Esophagus muscularis mucosa (tissue), 4 donors: ENCODE measurements around the gene PPP2R3A. TPM values are rescaled to one million over a fixed set of nuclear protein-coding genes. Genes with fewer than 3 reads are reported as not detected.

Experiments used
- DNase-seq: peaks from one replicate; pipeline ENCODE4 v3.0.0-alpha.2; 2017; ENCODE audit errors: extremely low spot score
- H3K27ac ChIP-seq, 4 donors: fragments of 200-600 bp; sonication (generic); replicated peaks in 1 of 4; 1 replicate in 3 of 4; 2 replicates in 1 of 4; pipeline ENCODE4 v1.5.1; 2016 to 2019; ENCODE audit warnings: mild to moderate bottlenecking in 1 of 4
- H3K27me3 ChIP-seq, 4 donors: fragments of 200-600 bp; sonication (generic); one replicate each; pipeline versions ENCODE4 v1.5.1 to v1.6.0; 2016 to 2019
- H3K36me3 ChIP-seq, 4 donors: fragments of 200-600 bp; sonication (generic); one replicate each; pipeline ENCODE4 v1.5.1; 2016 to 2019
- H3K4me1 ChIP-seq, 4 donors: fragments of 200-600 bp; sonication (generic); one replicate each; pipeline ENCODE4 v1.5.1; 2016 to 2019
- H3K4me3 ChIP-seq, 4 donors: fragments of 200-600 bp; sonication (generic); 1 replicate in 2 of 4; 2 replicates in 2 of 4; pipeline ENCODE4 v1.5.1; 2016 to 2019; ENCODE audit warnings: mild to moderate bottlenecking in 4 of 4, moderate library complexity in 1 of 4
- H3K9me3 ChIP-seq, 4 donors: fragments of 200-600 bp; sonication (generic); 1 replicate in 3 of 4; 2 replicates in 1 of 4; pipeline ENCODE4 v1.5.1; 2016 to 2019
- CTCF ChIP-seq, 3 experiments: fragments of 200-600 bp in 2 of 3; fragments of 450-650 bp in 1 of 3; sonication (generic) in 2 of 3; IDR thresholded peaks; one replicate each; pipeline ENCODE4 v1.5.1; 2017 to 2019; ENCODE audit warnings: antibody characterized with exemption in 3 of 3, mild to moderate bottlenecking in 2 of 3, moderate library complexity in 1 of 3
- EP300 ChIP-seq: sonication (generic); formaldehyde crosslinking; IDR thresholded peaks from one replicate; pipeline ENCODE4 v1.6.1; 2017; ENCODE audit warnings: antibody characterized with exemption
- POLR2A ChIP-seq: fragments of 450-650 bp; IDR thresholded peaks from one replicate; pipeline ENCODE4 v1.6.1; 2017; ENCODE audit warnings: antibody characterized with exemption, moderate library complexity, mild to moderate bottlenecking, low read depth
- POLR2AphosphoS5 ChIP-seq, 2 donors: sonication (generic); formaldehyde crosslinking; IDR thresholded peaks; one replicate each; pipeline ENCODE4 v1.6.1; 2017; ENCODE audit warnings: antibody characterized with exemption in 2 of 2
- WGBS: methylation state at CpG from one replicate; pipeline ENCODE4 v1.1.5; 2018; 5-methylcytosine and 5-hydroxymethylcytosine counted together
- intact Hi-C: fragments of 100-400 bp; cut with DNase I; formaldehyde crosslinking; loops from one replicate; pipeline ENCODE4 v1.15.1; 2023
- total RNA-seq, 4 donors: library from RNA; depleted of rRNA; stranded (reverse); fragments of >200 nt; gene quantifications; one replicate each; pipeline versions ENCODE4 v1.1.0 to v1.2.1, GENCODE V29; 2016

The PPP2R3A gene
- total RNA-seq, 4 donors from 2014 or later: 19.4 to 28.9 (median 26.3) TPM

GRCh38 chr3:135982922-135983581 is 17.5 kb downstream of the PPP2R3A start:
- Histone ChIP-seq H3K27me3 (no peaks in the 10 kb centered on the region), H3K36me3 (no peaks in the 10 kb centered on the region), H3K4me3 (no peak overlapping the region), H3K27ac (no peak overlapping the region), H3K9me3 (no peaks in the 10 kb centered on the region), H3K4me1 (peaks cover 3 to 49% (median 28%) of the 10 kb centered on the region in 4 donors)
- DNase-seq: no peak
- WGBS: 63% methylated on average over 5 of the region's 5 CpGs
- intact Hi-C loops: no loop called here
- no peak for TF ChIP-seq POLR2AphosphoS5 (IDR thresholded peaks at IDR 0.05)
- TF ChIP-seq EP300: no peak
- no peak for TF ChIP-seq CTCF (IDR thresholded peaks at IDR 0.05)
- no peak for TF ChIP-seq POLR2A

GRCh38 chr3:135987661-135988060 is 22.1 kb downstream of the PPP2R3A start:
- intact Hi-C loops: no loop called here
- Histone ChIP-seq H3K27me3 (no peaks in the 10 kb centered on the region), H3K27ac (no peak overlapping the region), H3K4me3 (no peak overlapping the region), H3K9me3 (no peaks in the 10 kb centered on the region), H3K4me1 (peaks cover 17 to 63% (median 35%) of the 10 kb centered on the region in 4 donors), H3K36me3 (no peaks in the 10 kb centered on the region)
- TF ChIP-seq POLR2A: no peak
- TF ChIP-seq CTCF (IDR thresholded peaks at IDR 0.05): no peak
- TF ChIP-seq POLR2AphosphoS5 (IDR thresholded peaks at IDR 0.05): no peak
- no peak for TF ChIP-seq EP300
- DNase-seq: no peak
- WGBS: 88% methylated on average over 2 of the region's 2 CpGs

GRCh38 chr3:135989242-135989641 is 23.7 kb downstream of the PPP2R3A start:
- intact Hi-C loops: no loop called here
- TF ChIP-seq CTCF (IDR thresholded peaks at IDR 0.05) (no peak), POLR2AphosphoS5 (IDR thresholded peaks at IDR 0.05) (no peak), POLR2A (no peak), EP300 (no peak)
- Histone ChIP-seq H3K9me3 (no peaks in the 10 kb centered on the region), H3K4me3 (no peak overlapping the region), H3K36me3 (no peaks in the 10 kb centered on the region), H3K27ac (no peak overlapping the region), H3K4me1 (peaks cover 15 to 57% (median 28%) of the 10 kb centered on the region in 4 donors), H3K27me3 (no peaks in the 10 kb centered on the region)
- WGBS: 44% methylated on average over 2 of the region's 2 CpGs
- no peak for DNase-seq

DNA sequence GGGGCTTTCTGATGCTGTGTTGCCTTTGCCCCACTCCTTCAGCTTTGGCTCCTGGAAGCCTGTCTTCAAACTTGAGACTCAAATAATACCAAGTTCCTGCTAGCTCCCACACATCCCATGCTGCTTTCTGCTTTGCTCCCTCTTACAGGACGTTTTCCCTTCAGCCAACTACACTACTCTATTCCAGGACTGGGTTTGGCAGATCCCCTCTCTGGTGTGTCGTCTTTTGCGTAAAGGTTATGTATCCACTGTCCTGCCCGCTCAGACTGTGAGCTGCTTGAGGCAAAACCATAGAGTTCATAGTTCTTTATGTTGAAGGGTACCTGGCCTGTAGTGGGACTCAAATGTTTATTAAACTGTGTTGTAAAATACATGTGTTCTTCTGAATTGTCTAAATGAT is 25.4 kb downstream of the PPP2R3A start:
- Histone ChIP-seq H3K27ac (peak overlapping the region in 3 of 4 donors; percentile 7 to 60 (median 52)), H3K27me3 (no peaks in the 10 kb centered on the region), H3K36me3 (no peaks in the 10 kb centered on the region), H3K9me3 (no peaks in the 10 kb centered on the region), H3K4me3 (no peak overlapping the region), H3K4me1 (peaks cover 26 to 61% (median 43%) of the 10 kb centered on the region in 4 donors)
- intact Hi-C loops: no loop called here
- DNase-seq: no peak
- TF ChIP-seq EP300: no peak
- WGBS: 59% methylated on average over 4 of the region's 4 CpGs

DNA sequence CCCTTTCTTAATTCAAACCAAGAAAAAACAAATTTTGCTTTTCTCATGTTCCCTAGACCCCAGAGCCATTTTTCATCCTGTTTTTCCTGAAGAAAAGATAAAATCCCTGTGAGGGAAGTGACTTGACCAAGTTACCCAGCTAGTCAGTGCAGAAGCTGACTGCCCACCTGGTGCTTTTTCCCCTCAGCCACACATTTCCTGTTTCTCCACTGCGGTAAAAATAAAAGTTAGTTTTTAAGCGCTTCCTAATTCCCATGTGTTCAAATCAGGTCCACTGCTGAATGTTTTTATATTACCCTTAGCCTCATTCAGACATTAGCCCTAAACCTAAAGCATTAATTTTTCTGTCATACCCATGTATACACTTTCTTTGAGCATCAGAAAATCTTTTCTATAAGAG is 26.1 kb downstream of the PPP2R3A start:
- H3K4me1 ChIP-seq: peaks cover 29 to 68% (median 51%) of the 10 kb centered on the region in 4 donors

More for the DNA sequence above, 26.1 kb downstream of the PPP2R3A start:
- no peaks in the 10 kb centered on the region for H3K9me3 ChIP-seq
- no peak for DNase-seq
- 48% methylated on average over 2 of the region's 2 CpGs for WGBS
- no peak overlapping the region for H3K4me3 ChIP-seq
- intact Hi-C loops: no loop called here
- TF ChIP-seq POLR2AphosphoS5 (IDR thresholded peaks at IDR 0.05) (no peak), EP300 (no peak), CTCF (IDR thresholded peaks at IDR 0.05) (no peak), POLR2A (no peak)
- peak overlapping the region; percentile 39 to 67 (median 54) for H3K27ac ChIP-seq
- H3K27me3 ChIP-seq: no peaks in the 10 kb centered on the region
- H3K36me3 ChIP-seq: no peaks in the 10 kb centered on the region
